Trophoblast cell (in vitro differentiated cells and primary cell): ENCODE data around the gene RPL13A.
A peak's percentile ranks its signal among the peaks of the same experiment; 100 is the strongest.

Experiments used
- DNase-seq, 2 donors: peaks; one replicate each; pipeline ENCODE4 v3.0.0-alpha.2; 2016
- H2AFZ ChIP-seq: 2 replicates; pipeline ENCODE4 v1.6.1; 2013; ENCODE audit warnings: low read length, moderate library complexity, mild to moderate bottlenecking; ENCODE audit not compliant: insufficient read depth, poor library complexity
- H2AK5ac ChIP-seq: 2 replicates; pipeline ENCODE4 v1.6.1; 2013; ENCODE audit warnings: mild to moderate bottlenecking, low read length
- H2BK120ac ChIP-seq: 2 replicates; pipeline ENCODE4 v1.6.1; 2013; ENCODE audit warnings: low read length, mild to moderate bottlenecking, moderate library complexity; ENCODE audit not compliant: insufficient read depth, poor library complexity
- H2BK12ac ChIP-seq: 2 replicates; pipeline ENCODE4 v1.6.1; 2013; ENCODE audit warnings: mild to moderate bottlenecking, low read length, moderate library complexity
- H2BK5ac ChIP-seq: 2 replicates; pipeline ENCODE4 v1.6.1; 2013; ENCODE audit warnings: low read length, low read depth, moderate library complexity, mild to moderate bottlenecking; ENCODE audit not compliant: poor library complexity
- H3K14ac ChIP-seq: 2 replicates; pipeline ENCODE4 v1.6.1; 2013; ENCODE audit warnings: mild to moderate bottlenecking, low read length
- H3K18ac ChIP-seq: 2 replicates; pipeline ENCODE4 v1.6.1; 2013; ENCODE audit warnings: mild to moderate bottlenecking, low read length
- H3K23ac ChIP-seq: 2 replicates; pipeline ENCODE4 v1.6.1; 2013; ENCODE audit warnings: low read length
- H3K27ac ChIP-seq: 2 replicates; pipeline ENCODE4 v1.5.1; 2013; ENCODE audit warnings: low read depth, mild to moderate bottlenecking, inconsistent platforms, low read length, moderate library complexity
- H3K27me3 ChIP-seq: 2 replicates; pipeline ENCODE4 v1.6.1; 2013; ENCODE audit warnings: inconsistent platforms, mild to moderate bottlenecking, low read length, moderate library complexity; ENCODE audit not compliant: insufficient read depth
- H3K36me3 ChIP-seq, 2 experiments: 1 replicate in 1 of 2; 2 replicates in 1 of 2; pipeline ENCODE4 v1.6.1; 2013; ENCODE audit warnings: low read length in 2 of 2, mild to moderate bottlenecking in 2 of 2, moderate library complexity in 1 of 2; ENCODE audit not compliant: insufficient read depth in 2 of 2, control insufficient read depth in 1 of 2
- H3K4ac ChIP-seq: 2 replicates; pipeline ENCODE4 v1.6.1; 2013; ENCODE audit warnings: low read depth, mild to moderate bottlenecking, low read length, moderate library complexity
- H3K4me1 ChIP-seq, 2 experiments: 1 replicate in 1 of 2; 2 replicates in 1 of 2; pipeline ENCODE4 v1.6.1; 2013; ENCODE audit warnings: low read length in 2 of 2, mild to moderate bottlenecking in 2 of 2, moderate library complexity in 1 of 2; ENCODE audit not compliant: insufficient read depth in 2 of 2, control insufficient read depth in 1 of 2
- H3K4me2 ChIP-seq: 2 replicates; pipeline ENCODE4 v1.6.1; 2013; ENCODE audit warnings: inconsistent platforms, mild to moderate bottlenecking, low read length, moderate library complexity
- H3K4me3 ChIP-seq: 2 replicates; pipeline ENCODE4 v1.5.1; 2013; ENCODE audit warnings: mild to moderate bottlenecking, low read depth, low read length, inconsistent platforms
- H3K79me1 ChIP-seq: one replicate; pipeline ENCODE4 v1.6.1; 2013; ENCODE audit warnings: low read length
- H3K79me2 ChIP-seq: 2 replicates; pipeline ENCODE4 v1.6.1; 2013; ENCODE audit warnings: low read length, mild to moderate bottlenecking; ENCODE audit not compliant: control insufficient read depth, insufficient read depth, poor library complexity
- H3K9ac ChIP-seq: 2 replicates; pipeline ENCODE4 v1.6.1; 2013; ENCODE audit warnings: mild to moderate bottlenecking, low read length
- H3K9me3 ChIP-seq: 2 replicates; pipeline ENCODE4 v1.6.1; 2013; ENCODE audit warnings: low read depth, mild to moderate bottlenecking, control low read depth, inconsistent platforms, low read length; ENCODE audit not compliant: insufficient read depth
- H4K12ac ChIP-seq: 2 replicates; pipeline ENCODE4 v1.6.1; 2013; ENCODE audit warnings: low read depth, mild to moderate bottlenecking, low read length, moderate library complexity
- H4K8ac ChIP-seq: 2 replicates; pipeline ENCODE4 v1.6.1; 2013; ENCODE audit warnings: low read depth, mild to moderate bottlenecking, low read length, moderate library complexity
- H4K91ac ChIP-seq: one replicate; pipeline ENCODE4 v1.6.1; 2013; ENCODE audit warnings: low read depth, mild to moderate bottlenecking, low read length, moderate library complexity
- WGBS: extraction: QIAGEN DNeasy Blood & Tissue Kit; methylation state at CpG from one replicate; pipeline ENCODE4 v1.1.7; 2013; ENCODE audit warnings: missing lambda C conversion rate; ENCODE audit not compliant: insufficient read length, insufficient coverage; ENCODE audit errors: extremely low coverage; 5-methylcytosine and 5-hydroxymethylcytosine counted together

Gene RPL13A

DNA sequence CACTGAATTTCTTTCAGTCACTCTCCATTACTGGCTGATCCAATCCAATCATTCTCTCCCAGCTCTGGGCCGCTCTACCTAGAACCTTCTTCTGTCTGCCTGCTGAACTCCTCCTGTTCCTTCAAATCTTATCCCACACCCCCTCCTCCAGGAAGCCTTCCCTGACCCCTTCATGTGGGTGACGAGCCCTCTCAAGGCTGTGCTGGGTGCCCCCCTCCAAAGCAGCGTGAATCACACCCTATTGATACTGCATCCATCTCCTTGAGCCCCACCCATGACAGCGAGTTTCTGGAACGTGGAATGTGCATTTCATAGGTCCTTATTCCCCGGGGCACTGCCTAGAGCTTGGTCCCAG, 39.0 kb upstream of the RPL13A start:
- Histone ChIP-seq H3K27ac (no peak overlapping the region), H2AFZ (no peak overlapping the region), H3K4me2 (no peak overlapping the region), H2BK5ac (no peak overlapping the region), H3K36me3 (peaks cover 27 to 29% of the 10 kb centered on the region in 2 experiments), H3K27me3 (no peaks in the 10 kb centered on the region), H2BK120ac (no peak overlapping the region), H3K14ac (no peak overlapping the region), H3K4me1 (no peaks in the 10 kb centered on the region), H3K9ac (no peak overlapping the region), H3K79me1 (peaks cover 7% of the 10 kb centered on the region), H3K4ac (no peak overlapping the region), H3K4me3 (no peak overlapping the region), H2BK12ac (no peak overlapping the region), H3K18ac (no peak overlapping the region), H4K91ac (no peak overlapping the region), H3K9me3 (no peaks in the 10 kb centered on the region), H3K23ac (no peak overlapping the region), H2AK5ac (no peak overlapping the region), H3K79me2 (peaks cover 5% of the 10 kb centered on the region), H4K8ac (no peak overlapping the region), H4K12ac (no peak overlapping the region)
- DNase-seq: no peak
- no CpG with 5 or more reads among the region's 6 CpGs for WGBS

GRCh38 chr19:49450405-49450804, 37.0 kb upstream of the RPL13A start:
- Histone ChIP-seq H3K4me2 (peak overlapping the region; percentile 38), H4K91ac (no peak overlapping the region), H3K9ac (no peak overlapping the region), H3K27ac (no peak overlapping the region), H3K9me3 (no peaks in the 10 kb centered on the region), H4K8ac (no peak overlapping the region), H3K4me1 (peaks cover 0 to 3% of the 10 kb centered on the region in 2 experiments), H3K79me1 (peaks cover 11% of the 10 kb centered on the region), H4K12ac (peak overlapping the region; percentile 51), H2BK12ac (no peak overlapping the region), H3K4me3 (no peak overlapping the region), H2AK5ac (no peak overlapping the region), H3K23ac (no peak overlapping the region), H2BK120ac (no peak overlapping the region), H3K14ac (no peak overlapping the region), H2BK5ac (no peak overlapping the region), H3K4ac (no peak overlapping the region), H3K79me2 (peaks cover 9% of the 10 kb centered on the region), H3K27me3 (no peaks in the 10 kb centered on the region), H2AFZ (no peak overlapping the region), H3K18ac (no peak overlapping the region), H3K36me3 (peaks cover 27 to 29% of the 10 kb centered on the region in 2 experiments)
- no peak for DNase-seq
- no CpG with 5 or more reads among the region's 7 CpGs for WGBS

DNA sequence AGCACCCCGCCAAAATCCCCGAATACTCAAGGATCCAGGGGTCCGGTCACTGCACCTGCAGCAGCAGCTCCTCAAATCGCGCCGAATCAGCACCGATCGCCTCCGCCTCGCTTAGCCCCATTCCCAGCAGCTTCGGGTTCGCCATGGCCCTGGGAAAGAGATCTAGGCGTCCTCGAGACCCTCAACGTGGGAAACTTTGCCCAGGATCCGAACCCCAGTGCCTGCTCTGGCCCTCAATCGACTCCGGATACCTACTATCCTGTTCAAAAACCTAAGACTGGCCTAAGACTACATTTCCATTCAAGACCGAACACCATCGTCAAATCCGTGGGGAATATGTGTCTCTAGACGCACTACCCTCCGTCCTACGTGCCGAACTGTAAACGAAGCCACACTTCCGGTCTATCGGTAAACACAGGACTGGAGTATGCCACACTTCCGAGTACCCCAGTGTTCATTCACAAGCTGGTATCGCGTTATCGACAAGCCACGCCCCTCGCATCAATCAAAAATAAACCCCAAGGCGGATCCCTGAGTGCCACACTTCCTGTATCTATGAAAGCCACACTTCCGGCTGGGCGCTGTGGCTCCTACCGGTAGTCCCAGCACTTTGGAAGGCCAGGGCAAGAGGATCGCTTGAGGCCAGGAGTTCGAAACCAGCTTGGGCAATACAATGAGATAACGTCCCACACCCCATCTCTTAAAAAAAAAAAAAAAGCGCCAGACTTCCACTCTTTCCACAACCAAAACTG, 35.8 kb upstream of the RPL13A start, which contains the start of gene PIH1D1:
PIH1D1 (minus strand) TSS at position 385 of the 752 bp plus-strand sequence; CDS start at position 145, 240 bp downstream.
- peak within 1 kb of the TSS; percentile 96 for H3K4ac ChIP-seq
- H3K14ac ChIP-seq: peak within 1 kb of the TSS; percentile 85
- no CpG with 5 or more reads among the region's 42 CpGs for WGBS
- H2AK5ac ChIP-seq: peak within 1 kb of the TSS; percentile 94
- peak within 1 kb of the TSS; percentile 79 for H4K12ac ChIP-seq
- H3K9me3 ChIP-seq: no peaks in the 10 kb centered on the region
- H3K4me2 ChIP-seq: peak within 1 kb of the TSS; percentile 97
- H3K36me3 ChIP-seq: peaks cover 24 to 27% of the 10 kb centered on the region in 2 experiments
- peak within 1 kb of the TSS; percentile 82 for H4K91ac ChIP-seq
- no peak within 1 kb of the TSS for H3K23ac ChIP-seq
- H3K27ac ChIP-seq: peak within 1 kb of the TSS; percentile 97
- H4K8ac ChIP-seq: peak within 1 kb of the TSS; percentile 94
- H2AFZ ChIP-seq: peak within 1 kb of the TSS; percentile 83
- H2BK12ac ChIP-seq: no peak within 1 kb of the TSS
- H2BK120ac ChIP-seq: peak within 1 kb of the TSS; percentile 75
- peak within 1 kb of the TSS; percentile 72 for H3K18ac ChIP-seq
- peaks cover 0 to 3% of the 10 kb centered on the region in 2 experiments for H3K4me1 ChIP-seq
- peak within 1 kb of the TSS; percentile 85 for H3K9ac ChIP-seq
- H3K27me3 ChIP-seq: no peaks in the 10 kb centered on the region
- H3K79me1 ChIP-seq: peaks cover 11% of the 10 kb centered on the region
- DNase-seq: peak; percentile 99
- H2BK5ac ChIP-seq: peak within 1 kb of the TSS; percentile 23
- peak within 1 kb of the TSS; percentile 85 for H3K4me3 ChIP-seq
- peaks cover 9% of the 10 kb centered on the region for H3K79me2 ChIP-seq

DNA sequence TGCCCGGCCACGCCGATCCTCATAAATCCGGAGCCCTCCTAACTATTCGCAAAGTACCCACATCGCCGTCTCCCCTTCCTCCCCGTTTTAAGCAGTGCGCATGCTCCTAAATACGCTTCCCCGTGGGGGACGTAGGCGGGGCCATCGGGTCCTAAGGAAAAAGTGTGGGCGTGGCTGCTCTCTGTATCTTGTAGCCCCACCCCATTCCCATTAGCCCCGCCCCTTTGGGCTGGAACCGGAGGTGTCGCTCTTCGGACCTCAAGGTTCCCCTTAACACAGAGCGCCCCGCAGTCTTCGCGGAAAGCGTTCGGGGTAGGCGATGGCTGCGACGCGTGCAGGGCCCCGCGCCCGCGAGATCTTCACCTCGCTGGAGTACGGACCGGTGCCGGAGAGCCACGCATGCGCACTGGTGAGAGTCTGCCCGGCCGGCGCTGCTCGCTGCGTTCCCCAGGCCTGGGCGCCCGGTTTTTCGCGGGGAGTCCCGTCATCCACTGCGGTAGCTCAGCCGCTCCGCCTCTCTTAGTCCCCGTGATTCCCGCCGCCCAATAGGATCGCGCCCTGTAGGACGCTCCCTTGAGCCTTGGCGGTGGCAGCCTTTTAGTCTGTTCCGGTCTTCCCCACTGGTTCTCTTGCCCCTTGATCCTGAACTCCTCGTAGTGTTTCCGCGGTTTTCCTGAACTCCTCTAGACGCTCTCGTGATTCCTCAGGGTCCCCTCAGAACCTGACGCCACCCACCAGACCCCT, 34.2 kb upstream of the RPL13A start, which contains the start of gene ALDH16A1:
ALDH16A1 (plus strand) TSS at position 213 of the 744 bp plus-strand sequence; CDS start at position 320, 107 bp downstream.
- peak; percentile 99 for DNase-seq
- Histone ChIP-seq H3K4me3 (peak within 1 kb of the TSS; percentile 85), H2BK12ac (no peak within 1 kb of the TSS), H3K14ac (peak within 1 kb of the TSS; percentile 95), H3K9me3 (no peaks in the 10 kb centered on the region), H3K9ac (peak within 1 kb of the TSS; percentile 73), H3K18ac (peak within 1 kb of the TSS; percentile 82), H3K4me1 (peaks cover 0 to 3% of the 10 kb centered on the region in 2 experiments), H2BK120ac (peak within 1 kb of the TSS; percentile 73), H3K4me2 (peak within 1 kb of the TSS; percentile 60), H3K23ac (no peak within 1 kb of the TSS), H4K8ac (peak within 1 kb of the TSS; percentile 95), H3K27me3 (no peaks in the 10 kb centered on the region), H4K91ac (peak within 1 kb of the TSS; percentile 97), H4K12ac (peak within 1 kb of the TSS; percentile 92), H2BK5ac (peak within 1 kb of the TSS; percentile 81), H3K27ac (peak within 1 kb of the TSS; percentile 97), H2AK5ac (peak within 1 kb of the TSS; percentile 78), H3K4ac (peak within 1 kb of the TSS; percentile 90), H3K79me2 (peaks cover 9% of the 10 kb centered on the region), H2AFZ (peak within 1 kb of the TSS; percentile 84), H3K36me3 (peaks cover 9 to 15% of the 10 kb centered on the region in 2 experiments), H3K79me1 (peaks cover 11% of the 10 kb centered on the region)
- WGBS: no CpG with 5 or more reads among the region's 66 CpGs
